22Rv1 (cell line): ENCODE data around the gene KDM4C.
"Not testable (repeated sequence)": the region's sequence is repeated elsewhere in the genome, so short reads cannot be mapped to it uniquely, and the experiment has no call there.

Experiments used
- H3K27ac ChIP-seq: fragments of 450-650 bp; 2 replicates; pipeline ENCODE4 v1.5.1; 2017
- CTCF ChIP-seq: fragments of 450-650 bp; IDR thresholded peaks from 2 replicates; pipeline ENCODE4 v1.5.1; 2017; ENCODE audit warnings: mild to moderate bottlenecking
- ZFX ChIP-seq: fragments of 450-650 bp; IDR thresholded peaks from 2 replicates; pipeline ENCODE4 v1.6.1; 2017; ENCODE audit warnings: antibody characterized with exemption, borderline replicate concordance

The KDM4C gene

GRCh38 chr9:6723881-6724420, 33.8 kb upstream of the KDM4C start:
- TF ChIP-seq ZFX (no peak), CTCF (no peak)

DNA sequence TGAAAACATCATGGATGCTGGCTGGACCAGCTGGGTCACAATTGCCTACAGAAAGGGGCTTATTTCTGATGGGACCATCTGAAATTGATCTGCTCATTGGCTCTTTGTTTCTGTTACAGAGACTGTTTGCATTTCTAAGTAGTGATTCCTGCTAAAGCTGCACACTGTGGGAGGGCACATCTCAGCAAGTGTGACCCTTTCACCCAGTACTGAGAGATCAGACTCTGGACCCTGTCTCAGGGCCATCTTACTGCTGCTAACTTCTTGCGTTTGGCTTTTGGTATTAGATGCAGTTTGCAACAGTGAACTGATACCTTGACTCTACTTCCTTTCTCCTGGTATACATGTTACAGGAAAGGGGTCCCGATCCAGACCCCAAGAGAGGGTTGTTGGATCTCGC, 24.5 kb upstream of the KDM4C start:
- no peak overlapping the region for H3K27ac ChIP-seq
- TF ChIP-seq ZFX: no peak
- no peak for TF ChIP-seq CTCF

More at GRCh38 chr9:6723881-6724420, 33.8 kb upstream of the KDM4C start:
- H3K27ac ChIP-seq: no peak overlapping the region

DNA sequence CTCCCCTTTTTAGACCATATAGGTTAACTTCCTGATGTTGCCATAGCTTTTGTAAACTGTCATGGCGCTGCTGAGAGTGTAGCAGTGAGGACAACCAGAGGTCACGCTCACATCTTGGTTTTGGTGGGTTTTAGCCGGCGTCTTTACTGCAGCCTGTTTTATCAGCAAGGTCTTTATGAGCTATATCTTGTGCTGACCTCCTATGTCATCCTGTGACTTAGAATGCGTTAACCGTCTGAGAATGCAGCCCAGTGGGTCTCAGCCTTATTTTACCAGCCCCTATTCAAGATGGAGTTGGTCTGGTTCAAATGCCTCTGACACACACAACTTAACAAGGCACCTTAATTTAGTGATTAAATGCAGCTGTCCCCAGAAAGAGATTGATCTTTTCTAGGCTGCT, 23.9 kb upstream of the KDM4C start:
- TF ChIP-seq CTCF: no peak
- no peak for TF ChIP-seq ZFX
- no peak overlapping the region for H3K27ac ChIP-seq

DNA sequence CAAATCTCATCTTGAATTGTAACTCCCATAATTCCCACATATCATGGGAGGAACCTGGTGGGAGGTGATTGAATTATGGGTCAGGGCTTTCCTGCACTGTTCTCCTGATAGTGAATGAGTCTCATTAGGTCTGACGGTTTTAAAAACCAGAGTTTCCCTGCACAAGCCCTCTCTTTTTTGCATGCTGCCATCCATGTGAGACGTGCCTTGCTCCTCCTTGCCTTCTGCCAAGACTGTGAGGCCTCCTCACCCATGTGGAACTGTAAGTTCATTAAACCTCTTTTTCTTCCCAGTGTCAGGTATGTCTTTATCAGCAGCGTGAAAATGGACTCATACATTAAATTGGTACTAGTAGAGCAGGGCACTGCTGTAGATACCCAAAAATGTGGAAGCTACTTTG, 22.4 kb upstream of the KDM4C start:
- TF ChIP-seq ZFX (no peak), CTCF (no peak)
- H3K27ac ChIP-seq: no peak overlapping the region

GRCh38 chr9:6739218-6739617, 18.6 kb upstream of the KDM4C start:
- TF ChIP-seq CTCF (peak; percentile 43), ZFX (no peak)

GRCh38 chr9:6748861-6749260, 8.9 kb upstream of the KDM4C start:
- not testable (repeated sequence) for H3K27ac ChIP-seq

More at GRCh38 chr9:6739218-6739617, 18.6 kb upstream of the KDM4C start:
- H3K27ac ChIP-seq: no peak overlapping the region

- H3K27ac ChIP-seq: not testable (repeated sequence)
These were observed 2.9 kb upstream of the KDM4C start for GRCh38 chr9:6754861-6755260.

DNA sequence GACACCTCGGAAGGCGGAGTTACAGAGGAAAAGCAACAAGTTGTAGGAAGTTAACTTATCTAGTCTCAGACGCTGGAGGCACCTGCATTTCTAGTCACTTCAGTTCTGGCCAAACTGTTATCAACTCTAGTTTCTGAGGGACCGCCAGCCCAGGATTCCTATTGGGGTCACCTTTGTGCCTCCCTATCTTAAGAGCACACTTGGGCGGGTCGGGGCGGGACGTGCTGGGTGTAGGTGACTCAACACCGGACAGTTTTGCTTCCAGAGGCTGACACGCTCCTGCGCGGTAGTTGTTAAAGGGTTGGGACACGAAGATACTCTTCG, 679 bp upstream of the KDM4C start:
- H3K27ac ChIP-seq: peak overlapping the region; percentile 95
- no peak for TF ChIP-seq CTCF
- no peak for TF ChIP-seq ZFX

GRCh38 chr9:6758248-6758497, 400 bp downstream of the KDM4C start:
- no peak for TF ChIP-seq CTCF
- TF ChIP-seq ZFX: no peak
- peak overlapping the region; percentile 95 for H3K27ac ChIP-seq
